Measurements from ENCODE around the gene CD27. TPM values are rescaled to one million over a fixed set of nuclear protein-coding genes. Genes with fewer than 3 reads are reported as not detected.

Gene CD27
- total RNA-seq, 1 donor from 2014 or later: 39.3 TPM

DNA sequence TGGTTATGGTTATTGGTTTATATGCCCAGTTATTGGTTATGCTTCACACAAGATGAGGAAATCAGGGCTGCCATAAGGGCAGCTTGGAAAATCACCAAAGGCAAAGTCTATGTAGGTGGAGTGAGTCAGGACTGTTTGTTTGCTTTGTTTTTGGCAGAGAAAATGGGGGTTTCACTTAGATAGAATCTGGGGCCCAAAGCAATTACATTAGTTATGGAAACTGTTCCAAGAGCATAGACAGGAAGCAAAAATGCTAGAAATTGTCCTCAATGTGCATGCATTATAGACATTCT lies 23.5 kb downstream of the CD27 start:
- peaks cover 46% of the 10 kb centered on the region for H3K36me3 Mint-ChIP-seq (ENCODE audit: low read depth)
- H3K27me3 Mint-ChIP-seq: no peaks in the 10 kb centered on the region
- H3K27ac Mint-ChIP-seq: peak overlapping the region; percentile 46
- ChIA-PET CTCF (interaction anchor here (0.8 to 4.6 kb wide), 2 partner anchors 44 to 68 kb away, joined by 3 to 41 read pairs; no protein-coding TSS in a partner anchor), POLR2A (interaction anchor here (0.8 to 4.2 kb wide), 2 partner anchors 22 to 67 kb away, joined by 3 to 46 read pairs; partner anchors contain the start of gene GAPDH)
- peaks cover 69% of the 10 kb centered on the region for H3K4me1 Mint-ChIP-seq
- intact Hi-C loops (cut with micrococcal nuclease): loop anchor here (5.0 kb wide), 1 partner anchor 131 kb away; no protein-coding TSS in a partner anchor
- H3K4me3 Mint-ChIP-seq: peak overlapping the region; percentile 92
- no peaks in the 10 kb centered on the region for H3K9me3 Mint-ChIP-seq
- ATAC-seq (ENCODE audit: low read depth) (no peak), DNase-seq (no peak)
- TF ChIP-seq, protein P1, sequence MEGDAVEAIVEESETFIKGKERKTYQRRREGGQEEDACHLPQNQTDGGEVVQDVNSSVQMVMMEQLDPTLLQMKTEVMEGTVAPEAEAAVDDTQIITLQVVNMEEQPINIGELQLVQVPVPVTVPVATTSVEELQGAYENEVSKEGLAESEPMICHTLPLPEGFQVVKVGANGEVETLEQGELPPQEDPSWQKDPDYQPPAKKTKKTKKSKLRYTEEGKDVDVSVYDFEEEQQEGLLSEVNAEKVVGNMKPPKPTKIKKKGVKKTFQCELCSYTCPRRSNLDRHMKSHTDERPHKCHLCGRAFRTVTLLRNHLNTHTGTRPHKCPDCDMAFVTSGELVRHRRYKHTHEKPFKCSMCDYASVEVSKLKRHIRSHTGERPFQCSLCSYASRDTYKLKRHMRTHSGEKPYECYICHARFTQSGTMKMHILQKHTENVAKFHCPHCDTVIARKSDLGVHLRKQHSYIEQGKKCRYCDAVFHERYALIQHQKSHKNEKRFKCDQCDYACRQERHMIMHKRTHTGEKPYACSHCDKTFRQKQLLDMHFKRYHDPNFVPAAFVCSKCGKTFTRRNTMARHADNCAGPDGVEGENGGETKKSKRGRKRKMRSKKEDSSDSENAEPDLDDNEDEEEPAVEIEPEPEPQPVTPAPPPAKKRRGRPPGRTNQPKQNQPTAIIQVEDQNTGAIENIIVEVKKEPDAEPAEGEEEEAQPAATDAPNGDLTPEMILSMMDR (IDR thresholded peaks at IDR 0.05): no peak

DNA sequence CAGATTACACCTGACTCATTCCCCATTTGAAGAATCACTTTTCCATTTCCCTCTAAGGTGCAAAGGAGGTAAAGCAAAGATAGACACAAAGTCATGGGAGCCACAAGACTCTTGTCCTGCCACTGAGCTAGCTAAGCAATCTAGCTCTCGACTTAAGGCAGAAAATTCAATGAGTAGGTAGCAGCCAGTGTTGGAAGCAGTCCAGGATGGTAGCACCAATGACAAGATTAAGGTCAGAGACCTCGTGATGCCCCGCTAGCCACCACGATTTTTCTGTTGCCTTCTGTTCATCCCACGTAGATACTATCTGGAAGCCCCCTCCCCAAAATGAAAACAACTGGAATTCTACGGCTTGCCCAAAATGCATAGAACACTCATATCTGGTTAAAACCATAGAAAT lies 24.3 kb downstream of the CD27 start:
- Mint-ChIP-seq H3K27ac (peak overlapping the region; percentile 94), H3K4me1 (peaks cover 60% of the 10 kb centered on the region)
- intact Hi-C loops (cut with micrococcal nuclease): loop anchor here (5.0 kb wide), 1 partner anchor 132 kb away; no protein-coding TSS in a partner anchor

DNA sequence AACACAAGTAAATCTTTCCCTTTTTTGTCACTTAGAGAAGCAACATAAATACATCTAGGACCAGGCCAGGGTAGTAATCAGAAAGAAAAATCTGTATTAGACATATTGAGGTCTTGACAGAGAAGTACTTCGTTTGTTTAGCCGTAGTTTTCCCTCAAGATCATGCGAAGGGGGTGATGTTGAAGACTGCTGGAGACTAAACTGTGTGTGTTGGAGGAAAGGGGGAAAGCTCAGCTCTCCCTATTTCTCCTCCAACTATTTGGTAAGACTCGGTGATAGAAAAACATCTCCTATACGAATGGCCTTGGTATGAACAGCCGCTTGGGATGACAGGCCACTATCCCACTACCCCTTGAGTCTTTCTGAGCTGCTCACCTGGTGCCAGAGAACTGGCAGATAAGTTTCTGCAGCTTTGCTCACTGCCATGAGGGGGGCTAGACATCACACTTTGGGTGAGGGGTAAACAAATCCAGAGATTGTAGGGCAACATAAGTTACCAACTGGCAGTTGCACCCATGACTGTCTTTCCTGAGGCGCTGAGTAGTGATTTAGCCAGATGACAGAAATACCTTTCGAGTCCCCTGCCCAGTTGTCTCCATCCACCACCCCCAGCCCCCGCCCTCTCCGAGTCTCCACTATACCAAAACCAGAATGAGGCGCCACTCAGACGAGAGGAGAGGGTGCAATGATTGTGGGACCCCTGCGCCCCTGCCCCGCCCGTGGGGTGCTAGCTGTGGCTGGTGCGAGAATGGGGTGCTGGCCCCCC lies 25.0 kb downstream of the CD27 start:
- peak overlapping the region; percentile 92 for H3K4me3 Mint-ChIP-seq
- H3K27me3 Mint-ChIP-seq: no peaks in the 10 kb centered on the region
- TF ChIP-seq, protein P1 (IDR thresholded peaks at IDR 0.05): no peak
- no peaks in the 10 kb centered on the region for H3K9me3 Mint-ChIP-seq
- ChIA-PET CTCF (interaction anchor here (1.0 to 4.6 kb wide), 8 partner anchors 8 to 421 kb away, joined by 3 to 41 read pairs (median 5); no protein-coding TSS in a partner anchor), POLR2A (interaction anchor here (0.6 to 4.2 kb wide), 24 partner anchors 9 to 469 kb away, joined by 3 to 104 read pairs (median 9); partner anchors contain the start of genes CD27, CDCA3, GAPDH and MLF2)
- H3K4me1 Mint-ChIP-seq: peaks cover 53% of the 10 kb centered on the region
- intact Hi-C loops (cut with micrococcal nuclease): loop anchor here (1.0 to 5.0 kb wide), 9 partner anchors 7 to 192 kb away; partner anchors contain the start of genes GAPDH, IFFO1 and MRPL51
- H3K36me3 Mint-ChIP-seq (ENCODE audit: low read depth): peaks cover 30% of the 10 kb centered on the region
- ATAC-seq (ENCODE audit: low read depth) (no peak), DNase-seq (no peak)
- H3K27ac Mint-ChIP-seq: peak overlapping the region; percentile 94

More for the DNA sequence above, 24.3 kb downstream of the CD27 start:
- ChIA-PET POLR2A (interaction anchor here (0.6 to 4.2 kb wide), 6 partner anchors 8 to 249 kb away, joined by 9 to 104 read pairs (median 74); partner anchors contain the start of genes GAPDH, MRPL51 and TAPBPL), CTCF (interaction anchor here (3.1 to 4.6 kb wide), 2 partner anchors 45 to 69 kb away, joined by 21 to 41 read pairs; no protein-coding TSS in a partner anchor)
- Mint-ChIP-seq H3K27me3 (no peaks in the 10 kb centered on the region), H3K9me3 (no peaks in the 10 kb centered on the region), H3K4me3 (peak overlapping the region; percentile 92), H3K36me3 (ENCODE audit: low read depth) (peaks cover 37% of the 10 kb centered on the region)
- ATAC-seq (ENCODE audit: low read depth): no peak
- no peak for DNase-seq
- TF ChIP-seq, protein P1 (IDR thresholded peaks at IDR 0.05): no peak

DNA sequence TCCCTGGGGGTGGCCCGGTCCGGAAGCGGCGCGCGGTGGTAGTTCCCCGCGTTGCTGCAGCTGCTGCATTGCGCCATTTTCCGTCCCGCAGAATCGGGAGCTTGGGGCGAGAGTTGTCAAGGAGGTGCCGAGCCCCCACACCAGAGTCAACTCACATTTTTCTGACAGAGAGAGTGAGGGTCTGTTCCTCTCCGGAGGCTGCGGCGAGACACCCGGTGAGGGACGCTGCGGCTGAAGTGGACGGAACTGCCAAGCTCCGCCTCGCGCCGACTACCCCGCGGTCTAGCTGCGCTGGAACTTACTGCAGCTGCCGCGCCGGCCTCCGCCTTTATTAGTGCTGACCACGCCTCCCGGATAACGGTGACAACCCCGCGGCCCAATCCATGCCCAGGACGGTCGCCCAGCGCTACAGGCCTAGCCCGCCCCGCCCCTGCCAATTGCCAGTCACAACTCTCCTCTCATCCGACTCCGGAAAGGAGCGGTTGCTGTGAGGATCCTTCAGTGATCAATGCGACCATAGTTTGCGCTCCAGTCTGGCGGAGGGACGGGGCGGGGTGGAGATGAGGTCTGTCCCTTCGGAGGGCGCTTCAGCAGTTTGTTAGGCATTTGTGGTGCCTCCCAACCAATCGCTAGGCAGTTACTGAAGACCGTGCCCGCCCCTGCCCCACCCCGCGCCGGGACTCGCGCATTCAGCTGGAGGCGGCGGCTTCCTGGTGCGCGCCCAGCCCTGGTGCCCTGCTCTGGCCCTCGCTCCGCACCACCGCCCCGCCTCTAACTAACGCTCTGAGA lies 25.8 kb downstream of the CD27 start, which contains the start of gene VAMP1:
Gene VAMP1 (minus strand): TSS at position 303 of the 789 bp plus-strand sequence. CDS start 146 bp downstream, at position 157.
- no peaks in the 10 kb centered on the region for H3K9me3 Mint-ChIP-seq
- TF ChIP-seq, protein P1 (IDR thresholded peaks at IDR 0.05): no peak
- H3K27ac Mint-ChIP-seq: peak within 1 kb of the TSS; percentile 94
- no peaks in the 10 kb centered on the region for H3K27me3 Mint-ChIP-seq
- intact Hi-C loops (cut with micrococcal nuclease): loop anchor here (1.0 to 5.0 kb wide), 8 partner anchors 8 to 193 kb away; partner anchors contain the start of genes GAPDH, IFFO1 and MRPL51
- peak within 1 kb of the TSS; percentile 92 for H3K4me3 Mint-ChIP-seq
- ChIA-PET POLR2A (interaction anchor here (0.6 to 4.2 kb wide), 33 partner anchors 10 to 1465 kb away, joined by 3 to 104 read pairs (median 5); partner anchors contain the start of genes CD27, CDCA3, COPS7A and GAPDH), CTCF (interaction anchor here (1.0 to 4.6 kb wide), 9 partner anchors 9 to 421 kb away, joined by 3 to 41 read pairs (median 4); partner anchors contain the start of gene MRPL51)
- ATAC-seq (ENCODE audit: low read depth) (peak; percentile 93), DNase-seq (peak; percentile 96)
- H3K36me3 Mint-ChIP-seq (ENCODE audit: low read depth): peaks cover 26% of the 10 kb centered on the region
- H3K4me1 Mint-ChIP-seq: peaks cover 48% of the 10 kb centered on the region

All from activated B cell treated with CpG ODN at 0.5 μM for 24 hours (primary cell).